Natural killer cell treated with Interleukin-12 subunit alpha and Interleukin-12 subunit beta and Interleukin-15 and Interleukin-18, amount 100 ng/mL, for 72 hours (primary cell): ENCODE data around the gene NUP98. TPM values are rescaled to one million over a fixed set of nuclear protein-coding genes. Genes with fewer than 3 reads are reported as not detected.
"Not testable (repeated sequence)": the region's sequence is repeated elsewhere in the genome, so short reads cannot be mapped to it uniquely, and the experiment has no call there.

Experiments used
- ATAC-seq, 2 donors: fragments of 150-1000 bp; cut with Tn5 transposase in 1 of 2; sonication (Bioruptor Pico), chemical (Tn5 transposase) in 1 of 2; 2 replicates each; pipeline ENCODE4 v1.10.0; 2021
- DNase-seq: peaks from one replicate; pipeline ENCODE4 v3.0.0; 2022; ENCODE audit warnings: low spot score
- H3K27ac Mint-ChIP-seq, 2 donors: 1 replicate in 1 of 2; 2 replicates in 1 of 2; pipeline ENCODE4 v1.8.0; 2022; ENCODE audit warnings: mixed read lengths in 2 of 2, mild to moderate bottlenecking in 1 of 2, moderate library complexity in 1 of 2
- H3K27me3 Mint-ChIP-seq, 2 donors: 1 replicate in 1 of 2; 2 replicates in 1 of 2; pipeline ENCODE4 v1.8.0; 2022; ENCODE audit warnings: mixed read lengths in 2 of 2
- H3K36me3 Mint-ChIP-seq: one replicate; pipeline ENCODE4 v1.8.0; 2022; ENCODE audit warnings: mixed read lengths
- H3K4me1 Mint-ChIP-seq, 2 donors: 1 replicate in 1 of 2; 2 replicates in 1 of 2; pipeline ENCODE4 v1.8.0; 2022; ENCODE audit warnings: low read depth in 2 of 2, mixed read lengths in 2 of 2, mild to moderate bottlenecking in 1 of 2
- H3K4me3 Mint-ChIP-seq: one replicate; pipeline ENCODE4 v1.8.0; 2022; ENCODE audit warnings: mixed read lengths
- H3K9me3 Mint-ChIP-seq: 2 replicates; pipeline ENCODE4 v1.8.0; 2022; ENCODE audit warnings: mixed read lengths
- total RNA-seq, 2 donors: library from RNA; stranded (reverse); gene quantifications; one replicate each; pipeline ENCODE4 v1.2.3, GENCODE V29; 2022

The NUP98 gene
- total RNA-seq, 2 donors from 2014 or later: 116 to 176 TPM

DNA sequence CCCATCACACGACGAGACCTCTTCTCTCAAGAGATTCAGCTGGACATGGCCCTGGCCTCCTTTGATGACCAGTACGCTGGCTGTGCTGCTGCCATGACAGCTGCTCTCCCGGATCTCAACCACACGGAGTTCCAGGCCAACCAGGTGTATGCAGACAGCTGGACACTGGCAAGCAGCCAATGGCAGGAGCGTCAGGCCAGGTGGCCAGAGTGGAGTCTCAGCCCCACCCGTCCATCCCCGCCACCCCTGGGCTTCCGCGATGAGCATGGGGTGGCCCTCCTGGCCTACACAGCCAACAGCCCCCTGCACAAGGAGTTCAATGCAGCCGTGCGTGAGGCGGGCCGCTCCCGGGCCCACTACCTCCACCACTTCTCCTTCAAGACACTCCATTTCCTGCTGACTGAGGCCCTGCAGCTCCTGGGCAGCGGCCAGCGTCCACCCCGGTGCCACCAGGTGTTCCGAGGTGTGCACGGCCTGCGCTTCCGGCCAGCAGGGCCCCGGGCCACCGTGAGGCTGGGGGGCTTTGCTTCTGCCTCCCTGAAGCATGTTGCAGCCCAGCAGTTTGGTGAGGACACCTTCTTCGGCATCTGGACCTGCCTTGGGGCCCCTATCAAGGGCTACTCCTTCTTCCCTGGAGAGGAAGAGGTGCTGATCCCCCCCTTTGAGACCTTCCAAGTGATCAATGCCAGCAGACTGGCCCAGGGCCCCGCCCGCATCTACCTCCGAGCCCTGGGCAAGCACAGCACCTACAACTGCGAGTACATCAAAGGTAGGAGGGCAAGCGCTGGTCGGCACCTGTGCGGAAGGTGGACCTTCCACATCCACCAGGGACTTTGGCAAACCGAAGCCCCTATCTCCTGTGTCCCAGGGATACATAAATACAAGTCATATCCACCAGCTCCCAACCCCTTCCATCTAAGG is 137.5 kb downstream of the NUP98 start:
- Mint-ChIP-seq H3K9me3 (no peaks in the 10 kb centered on the region), H3K4me1 (no peaks in the 10 kb centered on the region), H3K27ac (no peak overlapping the region), H3K27me3 (peaks cover 8% of the 10 kb centered on the region in 2 donors), H3K36me3 (no peaks in the 10 kb centered on the region), H3K4me3 (no peak overlapping the region)
- DNase-seq (no peak), ATAC-seq (peak in 1 of 2 donors; percentile 21)

DNA sequence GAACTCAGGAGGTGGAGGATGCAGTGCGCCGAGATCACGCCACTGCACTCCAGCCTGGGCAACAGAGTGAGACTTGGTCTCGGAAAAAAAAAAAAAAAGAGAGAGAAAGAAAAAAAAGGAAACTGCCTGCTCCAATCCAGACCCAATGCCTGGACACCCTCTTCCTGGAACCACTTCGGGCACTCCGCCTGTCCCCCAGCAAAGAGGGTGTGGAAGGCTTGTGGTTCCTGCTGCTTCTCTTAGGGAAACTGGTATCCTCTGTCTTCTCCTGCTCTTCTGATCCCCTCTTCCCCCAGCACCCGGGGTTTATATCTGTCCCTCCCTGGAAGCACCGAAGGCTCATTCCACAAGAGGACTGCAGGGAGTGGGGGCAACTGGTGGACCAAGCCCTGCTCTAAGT is 139.1 kb downstream of the NUP98 start:
- DNase-seq (no peak), ATAC-seq (no peak)
- H3K4me3 Mint-ChIP-seq: no peak overlapping the region
- H3K36me3 Mint-ChIP-seq: no peaks in the 10 kb centered on the region
- no peaks in the 10 kb centered on the region for H3K9me3 Mint-ChIP-seq
- no peak overlapping the region for H3K27ac Mint-ChIP-seq
- no peaks in the 10 kb centered on the region for H3K4me1 Mint-ChIP-seq
- H3K27me3 Mint-ChIP-seq: peaks cover 8% of the 10 kb centered on the region in 2 donors

DNA sequence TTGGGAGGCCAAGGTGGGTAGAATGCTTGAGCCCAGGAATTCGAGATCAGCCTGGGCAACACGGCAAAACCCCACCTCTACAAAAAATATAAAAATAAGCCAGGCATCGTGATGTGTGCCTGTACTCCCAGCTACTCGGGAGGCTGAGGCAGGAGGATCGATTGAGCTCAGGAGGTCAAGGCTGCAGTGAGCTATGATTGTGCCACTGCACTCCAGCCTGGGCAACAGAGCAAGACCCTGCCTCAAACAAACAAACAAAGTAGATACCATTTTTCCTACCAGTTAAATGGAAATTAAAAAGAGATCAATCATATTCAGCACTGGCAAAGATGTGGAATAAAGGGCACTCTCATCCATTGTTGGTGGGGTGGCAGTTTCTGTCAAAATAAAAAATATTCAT is 140.0 kb downstream of the NUP98 start:
- not testable (repeated sequence) for H3K4me1 Mint-ChIP-seq, H3K36me3 Mint-ChIP-seq

DNA sequence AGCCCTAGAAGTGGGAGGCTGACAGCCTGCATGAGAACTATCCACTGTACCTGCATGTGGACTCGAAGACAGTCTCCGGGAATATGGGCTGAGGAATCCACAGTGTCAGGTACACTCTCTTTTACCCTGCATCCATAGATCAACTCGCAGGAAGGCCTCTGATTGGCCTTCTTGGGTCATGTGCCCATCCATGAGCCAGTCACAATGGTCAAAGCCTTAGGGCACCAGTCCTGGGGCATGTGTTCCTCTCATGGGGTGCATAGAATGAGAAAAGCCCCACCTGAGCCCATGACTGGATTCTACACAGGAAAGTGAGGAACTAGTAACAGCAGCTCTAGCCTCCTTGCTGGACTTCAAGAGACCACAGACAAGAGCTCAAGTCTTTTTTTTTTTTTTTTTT is 141.8 kb downstream of the NUP98 start:
- Mint-ChIP-seq H3K27me3 (peaks cover 8 to 21% of the 10 kb centered on the region in 2 donors), H3K36me3 (no peaks in the 10 kb centered on the region), H3K9me3 (no peaks in the 10 kb centered on the region), H3K27ac (no peak overlapping the region), H3K4me1 (no peaks in the 10 kb centered on the region), H3K4me3 (no peak overlapping the region)
- peak; percentile 41 to 45 for ATAC-seq
- DNase-seq: no peak

More for the DNA sequence above, 140.0 kb downstream of the NUP98 start:
- H3K27me3 Mint-ChIP-seq, DNase-seq, ATAC-seq, H3K4me3 Mint-ChIP-seq, H3K9me3 Mint-ChIP-seq, H3K27ac Mint-ChIP-seq: not testable (repeated sequence)

DNA sequence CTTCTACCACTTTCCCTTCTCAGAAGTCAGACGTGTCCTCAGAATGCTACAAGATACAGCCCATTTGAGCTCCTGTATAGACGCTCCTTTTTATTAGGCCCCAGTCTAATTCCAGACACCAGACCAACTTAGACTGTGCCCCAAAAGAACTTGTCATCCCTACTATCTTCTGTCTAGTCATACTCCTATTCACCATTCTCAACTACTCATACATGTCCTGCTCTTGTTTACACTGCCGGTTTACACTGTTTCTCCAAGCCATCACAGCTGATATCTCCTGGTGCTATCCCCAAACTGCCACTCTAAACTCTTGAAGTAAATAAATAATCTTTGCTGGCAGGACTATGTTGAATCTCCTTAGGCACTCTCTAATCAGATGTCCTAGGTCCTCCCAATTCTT is 144.8 kb downstream of the NUP98 start:
- H3K27ac Mint-ChIP-seq, H3K4me3 Mint-ChIP-seq, H3K9me3 Mint-ChIP-seq: not testable (repeated sequence)

DNA sequence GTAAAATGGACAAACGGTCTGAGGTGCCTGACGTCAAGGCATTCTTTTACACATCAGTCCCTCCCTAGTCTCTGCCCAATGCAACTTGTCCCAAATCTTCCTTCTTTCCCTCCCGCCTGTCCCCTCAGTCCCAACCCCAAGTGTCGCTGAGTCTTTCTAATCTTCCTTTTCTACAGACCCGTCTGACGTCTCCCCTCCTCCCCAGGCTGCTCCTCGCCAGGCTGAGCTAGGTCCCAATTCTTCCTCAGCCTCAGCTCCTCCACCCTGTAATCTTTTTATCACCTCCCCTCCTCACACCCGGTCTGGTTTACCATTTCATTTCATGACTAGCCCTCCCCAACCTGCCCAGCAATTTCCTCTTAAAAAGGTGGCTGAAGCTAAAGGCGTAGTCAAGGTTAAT is 148.0 kb downstream of the NUP98 start:
- H3K36me3 Mint-ChIP-seq, H3K4me3 Mint-ChIP-seq, H3K9me3 Mint-ChIP-seq, H3K27ac Mint-ChIP-seq, ATAC-seq, DNase-seq, H3K4me1 Mint-ChIP-seq: not testable (repeated sequence)
- H3K27me3 Mint-ChIP-seq: peaks cover 35 to 48% of the 10 kb centered on the region in 2 donors

More for the DNA sequence above, 144.8 kb downstream of the NUP98 start:
- H3K36me3 Mint-ChIP-seq, DNase-seq, H3K4me1 Mint-ChIP-seq, ATAC-seq: not testable (repeated sequence)
- peaks cover 24 to 34% of the 10 kb centered on the region in 2 donors for H3K27me3 Mint-ChIP-seq

DNA sequence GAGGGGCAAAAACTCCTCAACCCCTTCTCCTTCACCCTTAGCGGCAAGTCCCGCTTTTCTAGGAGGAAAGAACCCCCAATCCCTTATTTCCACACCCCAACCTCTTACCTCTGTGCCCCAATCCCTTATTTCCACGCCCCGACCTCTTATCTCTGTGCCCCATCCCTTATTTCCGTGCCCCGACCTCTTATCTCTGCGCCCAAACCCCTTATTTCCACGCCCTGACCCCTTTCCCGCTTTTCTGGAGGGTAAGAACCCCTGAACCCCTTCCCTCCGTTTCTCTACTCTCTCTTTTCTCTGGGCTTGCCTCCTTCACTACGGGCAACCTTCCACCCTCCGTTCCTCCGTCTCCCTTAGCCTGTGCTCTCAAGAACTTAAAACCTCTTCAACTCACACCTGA is 148.5 kb downstream of the NUP98 start:
- not testable (repeated sequence) for H3K4me3 Mint-ChIP-seq, H3K36me3 Mint-ChIP-seq, DNase-seq, H3K4me1 Mint-ChIP-seq, H3K27ac Mint-ChIP-seq, H3K9me3 Mint-ChIP-seq, ATAC-seq
- H3K27me3 Mint-ChIP-seq: peaks cover 37 to 50% of the 10 kb centered on the region in 2 donors

DNA sequence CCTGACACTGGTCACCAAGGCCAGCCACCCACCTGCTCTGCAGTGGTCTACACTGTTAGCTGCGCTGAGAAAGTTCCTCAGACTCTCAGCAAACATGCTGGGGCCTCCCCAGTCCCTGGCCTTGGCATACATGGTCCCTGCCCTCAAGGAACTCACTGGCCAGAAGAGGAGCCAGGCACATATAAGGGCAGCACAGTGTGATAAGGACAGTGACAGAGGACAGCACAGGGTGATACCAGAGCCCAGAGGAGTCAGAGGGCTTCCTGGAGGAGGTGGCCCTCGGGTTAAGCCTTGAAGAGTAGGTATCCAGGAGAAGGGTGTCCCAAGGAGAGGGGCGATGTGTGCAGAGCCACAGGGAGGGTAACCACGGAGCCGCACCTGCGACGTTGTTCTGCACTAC is 151.8 kb downstream of the NUP98 start:
- Mint-ChIP-seq H3K27ac (no peak overlapping the region), H3K27me3 (peaks cover 37 to 43% of the 10 kb centered on the region in 2 donors)
- no peak for ATAC-seq

DNA sequence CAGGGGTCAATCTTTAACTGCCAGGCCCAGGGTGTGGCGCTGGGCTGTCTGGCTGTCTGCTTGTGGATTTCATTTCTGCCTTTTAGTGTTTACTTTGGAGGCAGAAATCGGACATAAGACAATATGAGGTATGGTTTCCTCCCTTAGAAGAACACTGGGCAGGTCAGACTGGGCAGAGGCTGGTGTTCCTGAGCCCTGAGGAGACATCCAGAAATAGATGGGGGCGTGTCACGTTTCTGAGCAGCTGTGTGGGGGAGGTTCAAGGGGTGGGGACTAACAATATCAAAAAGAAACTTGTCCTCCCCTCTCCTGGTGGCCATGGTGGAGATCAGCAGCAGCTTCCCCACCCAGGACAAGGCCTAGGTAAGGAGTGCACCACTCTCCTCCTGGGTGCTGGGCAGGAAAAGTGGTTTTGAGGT is 152.5 kb downstream of the NUP98 start, which contains the start of gene ART1:
Gene ART1, plus strand, starts transcription at position 312 of the 419 bp plus-strand sequence. CDS start 14,086 bp downstream, outside the sequence.
- H3K27me3 Mint-ChIP-seq: peaks cover 34 to 40% of the 10 kb centered on the region in 2 donors
- peaks cover 0 to 11% of the 10 kb centered on the region in 2 donors for H3K4me1 Mint-ChIP-seq
- no peak within 1 kb of the TSS for H3K4me3 Mint-ChIP-seq

More for the DNA sequence above, 151.8 kb downstream of the NUP98 start:
- H3K9me3 Mint-ChIP-seq: no peaks in the 10 kb centered on the region
- no peak overlapping the region for H3K4me3 Mint-ChIP-seq
- peaks cover 0 to 11% of the 10 kb centered on the region in 2 donors for H3K4me1 Mint-ChIP-seq
- no peak for DNase-seq
- H3K36me3 Mint-ChIP-seq: no peaks in the 10 kb centered on the region

DNA sequence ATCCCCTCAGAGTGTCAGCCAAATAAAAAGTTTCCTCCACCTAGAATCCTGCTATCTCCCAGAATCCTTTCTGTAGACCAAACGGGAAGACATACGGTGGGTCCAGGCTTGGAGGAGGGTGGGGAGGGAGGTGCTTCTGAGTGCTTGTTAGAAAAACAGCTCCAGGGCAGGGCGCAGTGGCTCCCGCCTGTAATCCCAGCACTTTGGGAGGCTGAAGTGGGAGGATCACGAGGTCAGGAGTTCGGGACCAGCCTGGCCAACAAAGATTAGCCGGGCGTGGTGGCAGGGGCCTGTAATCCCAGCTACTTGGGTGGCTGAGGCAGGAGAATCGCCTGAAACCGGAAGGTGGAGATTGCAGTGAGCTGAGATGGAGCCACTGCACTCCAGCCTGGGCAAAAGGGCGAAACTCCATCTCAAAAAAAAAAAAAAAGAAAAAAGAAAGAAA is 154.2 kb downstream of the NUP98 start:
- not testable (repeated sequence) for H3K9me3 Mint-ChIP-seq, ATAC-seq, DNase-seq, H3K4me3 Mint-ChIP-seq, H3K36me3 Mint-ChIP-seq, H3K27ac Mint-ChIP-seq
- Mint-ChIP-seq H3K4me1 (peaks cover 0 to 11% of the 10 kb centered on the region in 2 donors), H3K27me3 (peaks cover 20 to 23% of the 10 kb centered on the region in 2 donors)

More for the DNA sequence above, 152.5 kb downstream of the NUP98 start, which contains the start of gene ART1:
- Mint-ChIP-seq H3K9me3 (no peaks in the 10 kb centered on the region), H3K36me3 (no peaks in the 10 kb centered on the region), H3K27ac (no peak within 1 kb of the TSS)
- no peak for DNase-seq
- no peak for ATAC-seq

DNA sequence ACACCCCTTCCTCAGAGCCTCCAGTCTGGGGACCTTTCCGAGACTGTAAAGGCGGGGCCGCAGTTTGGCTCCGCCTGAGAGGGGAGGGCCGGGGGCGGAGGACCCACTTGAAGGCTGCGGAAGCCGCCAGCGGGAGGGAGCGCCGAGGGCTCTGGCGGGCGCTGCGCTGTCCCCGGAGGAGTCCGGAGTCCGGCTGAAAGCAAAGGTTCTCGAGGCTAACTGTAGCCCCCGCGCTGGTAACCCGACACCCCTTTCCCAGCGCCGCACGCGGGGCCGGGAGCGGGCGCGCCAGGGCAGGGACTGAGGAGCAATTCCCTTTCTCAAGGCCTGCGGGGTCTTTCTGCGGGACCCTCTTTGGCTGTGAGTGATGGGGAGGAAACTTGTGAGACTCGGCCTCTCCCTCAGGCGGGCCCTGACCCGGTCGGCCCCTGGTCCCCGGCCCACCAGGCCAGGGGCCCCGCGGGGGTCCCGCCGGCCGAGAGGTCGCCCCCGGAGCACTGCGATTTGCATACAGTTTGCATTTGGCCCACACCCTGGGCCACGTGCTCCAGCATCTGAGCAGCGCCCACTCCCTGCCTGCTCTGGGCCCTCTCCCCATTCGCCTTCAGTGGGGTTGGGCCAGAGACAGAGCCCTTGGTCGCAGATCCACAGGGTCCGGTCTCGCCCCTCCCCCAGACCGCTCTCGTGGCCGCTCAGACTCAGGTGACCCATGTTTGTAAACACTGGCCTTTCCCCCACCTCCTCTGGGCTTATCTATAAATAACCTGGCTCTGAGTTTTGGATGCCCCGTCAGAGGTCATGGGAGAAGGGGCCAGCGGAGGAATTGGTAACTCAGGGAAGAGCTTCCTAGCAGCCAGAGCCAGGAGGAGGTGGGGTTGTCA is 155.0 kb downstream of the NUP98 start:
- DNase-seq (peak; percentile 64), ATAC-seq (peak; percentile 78 to 89)
- H3K4me3 Mint-ChIP-seq: peak overlapping the region; percentile 59
- H3K27me3 Mint-ChIP-seq: peaks cover 18 to 20% of the 10 kb centered on the region in 2 donors
- no peak overlapping the region for H3K27ac Mint-ChIP-seq
- peaks cover 0 to 11% of the 10 kb centered on the region in 2 donors for H3K4me1 Mint-ChIP-seq
- no peaks in the 10 kb centered on the region for H3K9me3 Mint-ChIP-seq
- H3K36me3 Mint-ChIP-seq: no peaks in the 10 kb centered on the region

DNA sequence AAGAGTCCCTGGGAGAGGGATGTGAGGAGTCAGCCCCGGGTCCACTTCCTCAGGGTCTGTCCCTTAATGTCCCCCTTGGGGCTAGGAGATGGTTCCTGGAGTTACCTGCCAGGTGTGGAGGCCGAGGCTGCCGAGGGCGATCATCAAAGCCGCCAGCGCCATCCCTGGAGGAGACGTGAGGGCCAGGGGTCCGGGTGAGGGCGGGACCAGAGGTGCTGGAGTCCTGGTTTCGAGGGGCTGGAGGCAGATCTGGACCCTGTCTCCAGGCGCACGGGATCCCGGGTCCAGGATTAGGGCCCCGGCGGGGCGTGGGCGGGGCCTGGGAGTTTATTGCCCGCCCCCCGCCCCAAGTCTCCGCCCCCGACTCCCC is 155.7 kb downstream of the NUP98 start, which contains the start of gene ART5:
Gene ART5, minus strand, starts transcription at position 292 of the 370 bp plus-strand sequence. Its CDS starts 130 bp downstream, at position 162.
- Mint-ChIP-seq H3K36me3 (no peaks in the 10 kb centered on the region), H3K9me3 (no peaks in the 10 kb centered on the region), H3K4me1 (peaks cover 0 to 11% of the 10 kb centered on the region in 2 donors), H3K27me3 (peaks cover 17 to 20% of the 10 kb centered on the region in 2 donors), H3K27ac (peak within 1 kb of the TSS in 1 of 2 donors; percentile 51), H3K4me3 (peak within 1 kb of the TSS; percentile 80)
- ATAC-seq: no peak
- no peak for DNase-seq

DNA sequence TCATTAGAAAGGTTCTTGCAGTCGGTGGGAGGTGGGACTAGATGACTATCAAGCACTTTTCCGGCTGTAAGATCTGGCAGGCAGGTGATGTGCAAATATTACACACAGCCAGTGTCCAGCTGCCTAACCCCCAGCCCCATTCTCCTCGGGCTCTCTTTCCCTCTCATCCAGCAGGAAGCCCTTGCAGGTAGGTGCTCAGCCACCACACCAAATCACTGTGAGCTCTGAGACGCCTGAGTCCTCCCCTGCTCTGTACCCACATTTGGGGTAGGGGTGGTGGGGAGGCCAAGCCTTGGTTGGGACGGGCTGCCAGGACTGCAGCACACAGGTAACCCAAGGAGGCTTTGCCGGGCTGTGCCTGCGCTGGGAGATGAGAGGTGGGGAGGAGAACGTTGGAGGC is 156.2 kb downstream of the NUP98 start:
- no peaks in the 10 kb centered on the region for H3K9me3 Mint-ChIP-seq
- peaks cover 15 to 20% of the 10 kb centered on the region in 2 donors for H3K27me3 Mint-ChIP-seq
- no peaks in the 10 kb centered on the region for H3K36me3 Mint-ChIP-seq

More for the DNA sequence above, 156.2 kb downstream of the NUP98 start:
- Mint-ChIP-seq H3K27ac (peak overlapping the region in 1 of 2 donors; percentile 51), H3K4me1 (peaks cover 0 to 11% of the 10 kb centered on the region in 2 donors), H3K4me3 (peak overlapping the region; percentile 80)
- ATAC-seq (no peak), DNase-seq (no peak)
